Measurements from ENCODE around the gene INPP1. TPM values are rescaled to one million over a fixed set of nuclear protein-coding genes. Genes with fewer than 3 reads are reported as not detected.

The INPP1 gene
- polyA plus RNA-seq, 1 donor (not counting 4 experiments of a cell fraction or from before 2014, with no cell fraction given), result 6.3 TPM

DNA sequence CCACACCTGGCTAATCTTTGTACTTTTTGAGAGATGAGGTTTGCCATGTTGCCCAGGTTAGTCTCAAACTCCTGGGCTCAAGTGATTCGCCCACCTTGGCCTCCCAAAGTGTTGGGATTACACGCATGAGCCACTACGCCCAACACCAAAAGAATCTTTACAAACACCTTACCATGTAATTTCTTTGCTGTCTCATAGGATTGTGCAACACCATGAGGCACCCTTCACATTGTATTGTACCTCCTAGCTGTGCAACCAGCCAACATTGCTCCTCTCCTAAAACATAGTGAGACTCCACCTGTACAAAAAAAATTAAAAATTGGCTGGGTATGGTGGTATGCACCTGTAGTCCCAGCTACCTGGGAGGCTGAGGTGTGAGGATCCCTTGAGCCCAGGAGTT, 61.7 kb downstream of the INPP1 start:
- peaks cover 16% of the 10 kb centered on the region for H3K4me1 ChIP-seq (ENCODE audit: control insufficient read depth, extremely low read depth, insufficient read depth, low read length)
- no peaks in the 10 kb centered on the region for H3K27me3 ChIP-seq (ENCODE audit: control insufficient read depth, extremely low read depth, insufficient read depth, low read length)
- H4K20me1 ChIP-seq (ENCODE audit: control insufficient read depth, extremely low read depth, insufficient read depth, low read length), result no peaks in the 10 kb centered on the region
- H3K36me3 ChIP-seq (ENCODE audit: control insufficient read depth in 2 of 2, extremely low read depth in 1 of 2, insufficient read depth in 2 of 2, low read length in 2 of 2), result no peaks in the 10 kb centered on the region
- no peak overlapping the region for H3K4me3 ChIP-seq (ENCODE audit: control insufficient read depth in 2 of 3, extremely low read depth in 1 of 3, insufficient read depth in 2 of 3, low read depth in 1 of 3, low read length in 3 of 3)
- no peak overlapping the region for H3K9ac ChIP-seq (ENCODE audit: control insufficient read depth, extremely low read depth, insufficient read depth, low read length)
- H3K9me1 ChIP-seq (ENCODE audit: control insufficient read depth, extremely low read depth, insufficient read depth, low read length), result no peaks in the 10 kb centered on the region
- no peak overlapping the region for H2AFZ ChIP-seq (ENCODE audit: control insufficient read depth, low read length)
- H3K79me2 ChIP-seq (ENCODE audit: control insufficient read depth, insufficient read depth, low read length), result no peaks in the 10 kb centered on the region
- no peak overlapping the region for H3K27ac ChIP-seq (ENCODE audit: control insufficient read depth, insufficient read depth, low read length)
- no peak for TF ChIP-seq EZH2 (IDR thresholded peaks at IDR 0.05; ENCODE audit: low read length)
- TF ChIP-seq, protein P1, sequence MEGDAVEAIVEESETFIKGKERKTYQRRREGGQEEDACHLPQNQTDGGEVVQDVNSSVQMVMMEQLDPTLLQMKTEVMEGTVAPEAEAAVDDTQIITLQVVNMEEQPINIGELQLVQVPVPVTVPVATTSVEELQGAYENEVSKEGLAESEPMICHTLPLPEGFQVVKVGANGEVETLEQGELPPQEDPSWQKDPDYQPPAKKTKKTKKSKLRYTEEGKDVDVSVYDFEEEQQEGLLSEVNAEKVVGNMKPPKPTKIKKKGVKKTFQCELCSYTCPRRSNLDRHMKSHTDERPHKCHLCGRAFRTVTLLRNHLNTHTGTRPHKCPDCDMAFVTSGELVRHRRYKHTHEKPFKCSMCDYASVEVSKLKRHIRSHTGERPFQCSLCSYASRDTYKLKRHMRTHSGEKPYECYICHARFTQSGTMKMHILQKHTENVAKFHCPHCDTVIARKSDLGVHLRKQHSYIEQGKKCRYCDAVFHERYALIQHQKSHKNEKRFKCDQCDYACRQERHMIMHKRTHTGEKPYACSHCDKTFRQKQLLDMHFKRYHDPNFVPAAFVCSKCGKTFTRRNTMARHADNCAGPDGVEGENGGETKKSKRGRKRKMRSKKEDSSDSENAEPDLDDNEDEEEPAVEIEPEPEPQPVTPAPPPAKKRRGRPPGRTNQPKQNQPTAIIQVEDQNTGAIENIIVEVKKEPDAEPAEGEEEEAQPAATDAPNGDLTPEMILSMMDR (optimal IDR thresholded peaks at IDR 0.05 in 1 of 3, IDR thresholded peaks at IDR 0.05 in 1 of 3, conservative IDR thresholded peaks at IDR 0.05 in 1 of 3; ENCODE audit: extremely low read depth in 1 of 3, insufficient read depth in 2 of 3, low read length in 3 of 3), result no peak
- no peaks in the 10 kb centered on the region for H3K9me3 ChIP-seq (ENCODE audit: control insufficient read depth, low read depth, low read length)
- dilution Hi-C loops (cut with MboI; ENCODE audit: extremely low pct_ligation_motif_present, low sequenced_read_pairs), result no loop called here
- H3K4me2 ChIP-seq (ENCODE audit: control insufficient read depth, extremely low read depth, insufficient read depth, low read depth, low read length), result no peak overlapping the region
- no peak for FAIRE-seq
- no peak for DNase-seq (ENCODE audit: low read depth, low spot score)

- H3K4me3 ChIP-seq (ENCODE audit: control insufficient read depth in 2 of 3, extremely low read depth in 1 of 3, insufficient read depth in 2 of 3, low read depth in 1 of 3, low read length in 3 of 3), result no peak overlapping the region
- H2AFZ ChIP-seq (ENCODE audit: control insufficient read depth, low read length), result no peak overlapping the region
- no peak overlapping the region for H3K9ac ChIP-seq (ENCODE audit: control insufficient read depth, extremely low read depth, insufficient read depth, low read length)
- H3K36me3 ChIP-seq (ENCODE audit: control insufficient read depth in 2 of 2, extremely low read depth in 1 of 2, insufficient read depth in 2 of 2, low read length in 2 of 2), result no peaks in the 10 kb centered on the region
- no peaks in the 10 kb centered on the region for H3K27me3 ChIP-seq (ENCODE audit: control insufficient read depth, extremely low read depth, insufficient read depth, low read length)
- TF ChIP-seq, protein P1 (optimal IDR thresholded peaks at IDR 0.05 in 1 of 3, IDR thresholded peaks at IDR 0.05 in 1 of 3, conservative IDR thresholded peaks at IDR 0.05 in 1 of 3; ENCODE audit: extremely low read depth in 1 of 3, insufficient read depth in 2 of 3, low read length in 3 of 3), result no peak
- TF ChIP-seq EZH2 (IDR thresholded peaks at IDR 0.05; ENCODE audit: low read length), result no peak
- H3K9me3 ChIP-seq (ENCODE audit: control insufficient read depth, low read depth, low read length), result no peaks in the 10 kb centered on the region
- peaks cover 16% of the 10 kb centered on the region for H3K4me1 ChIP-seq (ENCODE audit: control insufficient read depth, extremely low read depth, insufficient read depth, low read length)
- H3K9me1 ChIP-seq (ENCODE audit: control insufficient read depth, extremely low read depth, insufficient read depth, low read length), result no peaks in the 10 kb centered on the region
- FAIRE-seq, result no peak
- DNase-seq (ENCODE audit: low read depth, low spot score), result no peak
- H4K20me1 ChIP-seq (ENCODE audit: control insufficient read depth, extremely low read depth, insufficient read depth, low read length), result no peaks in the 10 kb centered on the region
- H3K79me2 ChIP-seq (ENCODE audit: control insufficient read depth, insufficient read depth, low read length), result no peaks in the 10 kb centered on the region
- H3K27ac ChIP-seq (ENCODE audit: control insufficient read depth, insufficient read depth, low read length), result no peak overlapping the region
- H3K4me2 ChIP-seq (ENCODE audit: control insufficient read depth, extremely low read depth, insufficient read depth, low read depth, low read length), result no peak overlapping the region
- dilution Hi-C loops (cut with MboI; ENCODE audit: extremely low pct_ligation_motif_present, low sequenced_read_pairs), result no loop called here
Measured at GRCh38 chr2:190405995-190406394, 62.6 kb downstream of the INPP1 start.
